H1 (cell line): ENCODE results near the gene ZBTB24.

ENCODE experiments used
- GABPA ChIP-seq: IDR thresholded peaks from 2 replicates; pipeline ENCODE4 v1.6.1; 2011; ENCODE audit warnings: mild to moderate bottlenecking, low read length, moderate library complexity, borderline replicate concordance; ENCODE audit not compliant: insufficient read depth
- YY1 ChIP-seq: IDR thresholded peaks from 2 replicates; pipeline ENCODE4 v1.6.1; 2011; ENCODE audit warnings: low read depth, mild to moderate bottlenecking, low read length
- TF ChIP-seq, protein P1 (sequence below), 3 experiments: IDR thresholded peaks; 1 replicate in 2 of 3; 2 replicates in 1 of 3; pipeline versions ENCODE4 v1.5.1 to v1.6.1; 2011; ENCODE audit warnings: low read length in 3 of 3, mild to moderate bottlenecking in 3 of 3, inconsistent platforms in 2 of 3, low read depth in 1 of 3, moderate library complexity in 1 of 3; ENCODE audit not compliant: insufficient read depth in 1 of 3; ENCODE audit errors: control extremely low read depth in 1 of 3
- TF ChIP-seq, protein P2 (sequence below): IDR thresholded peaks from 2 replicates; pipeline ENCODE4 v1.6.1; 2011; ENCODE audit warnings: low read length, improper control_type of control experiment

- TF ChIP-seq, protein P1, sequence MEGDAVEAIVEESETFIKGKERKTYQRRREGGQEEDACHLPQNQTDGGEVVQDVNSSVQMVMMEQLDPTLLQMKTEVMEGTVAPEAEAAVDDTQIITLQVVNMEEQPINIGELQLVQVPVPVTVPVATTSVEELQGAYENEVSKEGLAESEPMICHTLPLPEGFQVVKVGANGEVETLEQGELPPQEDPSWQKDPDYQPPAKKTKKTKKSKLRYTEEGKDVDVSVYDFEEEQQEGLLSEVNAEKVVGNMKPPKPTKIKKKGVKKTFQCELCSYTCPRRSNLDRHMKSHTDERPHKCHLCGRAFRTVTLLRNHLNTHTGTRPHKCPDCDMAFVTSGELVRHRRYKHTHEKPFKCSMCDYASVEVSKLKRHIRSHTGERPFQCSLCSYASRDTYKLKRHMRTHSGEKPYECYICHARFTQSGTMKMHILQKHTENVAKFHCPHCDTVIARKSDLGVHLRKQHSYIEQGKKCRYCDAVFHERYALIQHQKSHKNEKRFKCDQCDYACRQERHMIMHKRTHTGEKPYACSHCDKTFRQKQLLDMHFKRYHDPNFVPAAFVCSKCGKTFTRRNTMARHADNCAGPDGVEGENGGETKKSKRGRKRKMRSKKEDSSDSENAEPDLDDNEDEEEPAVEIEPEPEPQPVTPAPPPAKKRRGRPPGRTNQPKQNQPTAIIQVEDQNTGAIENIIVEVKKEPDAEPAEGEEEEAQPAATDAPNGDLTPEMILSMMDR (IDR thresholded peaks at IDR 0.05; ENCODE audit: control extremely low read depth in 1 of 3, insufficient read depth in 1 of 3, low read depth in 1 of 3, low read length in 3 of 3), result no peak
- TF ChIP-seq, protein P2, sequence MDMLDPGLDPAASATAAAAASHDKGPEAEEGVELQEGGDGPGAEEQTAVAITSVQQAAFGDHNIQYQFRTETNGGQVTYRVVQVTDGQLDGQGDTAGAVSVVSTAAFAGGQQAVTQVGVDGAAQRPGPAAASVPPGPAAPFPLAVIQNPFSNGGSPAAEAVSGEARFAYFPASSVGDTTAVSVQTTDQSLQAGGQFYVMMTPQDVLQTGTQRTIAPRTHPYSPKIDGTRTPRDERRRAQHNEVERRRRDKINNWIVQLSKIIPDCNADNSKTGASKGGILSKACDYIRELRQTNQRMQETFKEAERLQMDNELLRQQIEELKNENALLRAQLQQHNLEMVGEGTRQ, result no peak
- TF ChIP-seq YY1, result no peak
- no peak for TF ChIP-seq GABPA
These were observed 29.2 kb downstream of the ZBTB24 start for GRCh38 chr6:109453594-109454495.
